NCI-H774 (cell line): ENCODE data around the gene SPP2.

Experiments used
- DNase-seq: peaks from one replicate; lab custom pipeline; 2025; lab: John Stamatoyannopoulos, UW

Gene SPP2, protein sequence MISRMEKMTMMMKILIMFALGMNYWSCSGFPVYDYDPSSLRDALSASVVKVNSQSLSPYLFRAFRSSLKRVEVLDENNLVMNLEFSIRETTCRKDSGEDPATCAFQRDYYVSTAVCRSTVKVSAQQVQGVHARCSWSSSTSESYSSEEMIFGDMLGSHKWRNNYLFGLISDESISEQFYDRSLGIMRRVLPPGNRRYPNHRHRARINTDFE

DNA sequence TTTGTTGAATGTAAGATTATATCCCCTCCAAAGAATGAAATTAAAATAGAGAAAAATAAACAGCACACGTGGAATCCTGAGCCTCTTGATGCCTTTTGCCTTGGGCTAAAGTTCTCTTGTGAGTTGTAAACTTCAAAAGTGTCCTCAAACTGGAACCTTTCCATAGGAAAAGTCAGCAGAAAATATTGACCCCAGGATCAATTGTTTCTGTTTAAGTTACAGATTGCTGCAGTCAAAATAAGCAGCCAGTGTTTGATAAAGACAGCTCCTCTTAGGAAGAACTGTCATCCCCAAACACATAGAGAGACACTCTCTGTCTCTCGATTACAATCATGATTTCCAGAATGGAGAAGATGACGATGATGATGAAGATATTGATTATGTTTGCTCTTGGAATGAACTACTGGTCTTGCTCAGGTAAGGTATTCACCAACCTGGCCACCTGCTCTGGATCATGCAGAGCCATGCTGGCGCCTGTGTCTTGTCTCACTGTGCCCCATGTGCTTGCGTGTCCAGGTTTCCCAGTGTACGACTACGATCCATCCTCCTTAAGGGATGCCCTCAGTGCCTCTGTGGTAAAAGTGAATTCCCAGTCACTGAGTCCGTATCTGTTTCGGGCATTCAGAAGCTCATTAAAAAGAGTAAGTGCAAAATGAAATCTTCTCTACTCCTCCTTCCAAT, at the start of gene SPP2:
Gene SPP2, plus strand, starts transcription at position 248 of the 681 bp plus-strand sequence. Its CDS starts 85 bp downstream, at position 333.
- DNase-seq: no peak

DNA sequence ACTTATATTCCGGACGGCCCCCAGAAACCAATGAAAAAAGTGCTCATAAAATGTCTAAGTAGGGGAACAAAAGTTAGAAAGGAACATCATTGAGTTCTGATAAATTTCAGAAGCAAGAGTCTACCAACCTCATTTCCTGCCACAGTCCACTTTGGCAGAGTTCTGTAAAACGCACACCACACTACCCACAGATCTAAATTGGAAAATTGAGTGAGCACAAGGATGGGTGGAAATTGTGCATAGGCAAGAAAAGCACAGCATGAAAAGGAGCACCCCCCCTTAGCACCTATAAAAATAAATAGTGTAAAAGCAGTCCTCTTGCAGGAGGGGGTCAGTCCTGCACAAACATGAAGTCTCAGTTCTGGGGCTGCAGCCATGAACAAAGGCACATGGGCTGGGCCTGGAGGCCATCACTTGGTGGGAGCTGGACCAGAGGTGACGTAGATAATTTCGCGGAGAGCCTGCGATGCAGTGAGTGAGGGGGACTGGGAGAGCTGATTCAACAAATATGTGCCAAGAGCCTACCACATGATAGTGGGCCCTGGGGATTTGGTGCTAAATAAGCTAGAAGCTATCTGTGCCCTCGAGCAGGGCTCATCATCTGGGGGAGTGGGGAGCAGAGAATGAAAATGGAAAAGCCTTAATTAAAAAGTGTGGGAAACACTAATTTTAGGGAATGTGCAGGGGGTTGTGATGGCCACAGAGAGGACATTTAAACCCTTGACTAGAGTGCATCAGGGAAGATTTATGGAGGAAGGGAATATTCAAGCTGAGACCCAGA, 48.9 kb upstream of the SPP2 start:
- DNase-seq: no peak

DNA sequence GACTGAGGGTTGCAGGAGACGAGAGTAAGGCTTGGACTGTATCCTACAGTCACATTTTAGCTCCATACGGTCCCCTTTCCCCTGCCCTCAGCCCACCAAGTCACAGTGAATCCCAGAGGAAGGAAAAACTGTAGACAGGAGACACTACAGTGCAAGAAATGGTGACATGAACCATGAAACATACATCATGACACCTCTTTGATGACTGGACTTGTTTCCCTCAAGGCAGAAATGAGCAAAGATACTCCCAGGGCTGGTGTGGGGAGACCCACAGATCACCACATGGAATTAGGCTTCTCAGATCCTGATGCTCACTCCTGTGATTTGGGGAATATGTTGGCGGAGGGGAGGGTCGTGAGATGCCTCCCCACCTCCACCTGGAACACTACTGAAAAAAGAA, 48.2 kb upstream of the SPP2 start:
- no peak for DNase-seq

DNA sequence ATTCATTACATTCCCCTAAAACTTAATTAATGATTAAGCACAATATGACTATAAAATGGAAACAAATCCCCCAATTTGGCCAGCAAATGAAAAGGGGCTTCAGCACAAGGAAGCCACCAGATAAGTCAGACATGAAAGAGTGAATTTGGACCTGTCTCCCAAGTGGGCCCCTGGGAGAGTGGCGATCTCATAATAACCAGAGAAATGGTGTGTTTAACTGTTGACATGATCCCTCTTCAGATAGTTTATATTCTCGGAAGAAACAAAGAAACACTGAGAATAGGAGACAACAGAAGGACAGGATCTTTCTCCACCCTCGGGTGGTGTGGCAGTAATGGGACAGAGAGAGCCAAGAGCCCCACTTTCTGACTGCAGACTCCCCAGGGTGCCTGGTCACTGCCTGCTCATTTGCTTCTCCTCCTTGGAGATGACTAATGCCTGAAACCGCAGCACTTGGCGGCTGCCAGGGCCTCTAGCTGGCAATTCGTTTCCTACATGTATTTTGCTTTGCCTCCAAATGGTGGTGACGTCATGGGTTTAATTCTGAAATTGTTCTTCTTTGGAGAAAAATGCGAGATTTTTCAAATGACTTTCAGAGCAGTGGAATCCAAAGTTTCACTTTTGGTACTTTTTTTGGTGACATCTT, 46.4 kb upstream of the SPP2 start:
- DNase-seq: no peak

DNA sequence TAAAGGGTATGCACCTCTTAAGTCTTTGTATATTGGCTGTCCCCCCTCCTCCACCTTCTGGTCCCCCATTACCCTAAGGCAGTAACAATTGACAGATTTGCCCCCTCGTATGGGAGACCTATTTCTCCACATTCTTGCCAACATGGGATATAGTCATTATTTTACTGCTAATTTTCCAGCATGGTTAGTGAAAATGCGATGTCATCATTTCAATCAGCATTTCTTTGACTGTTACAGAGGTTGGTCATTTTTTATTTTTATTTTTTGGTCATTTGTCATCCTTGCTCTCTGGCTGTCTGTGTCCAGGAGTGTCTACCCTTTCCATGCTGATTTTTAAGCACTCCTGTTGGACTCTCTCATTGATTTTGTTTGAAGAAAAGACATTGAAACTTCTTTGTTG, 45.4 kb upstream of the SPP2 start:
- no peak for DNase-seq

DNA sequence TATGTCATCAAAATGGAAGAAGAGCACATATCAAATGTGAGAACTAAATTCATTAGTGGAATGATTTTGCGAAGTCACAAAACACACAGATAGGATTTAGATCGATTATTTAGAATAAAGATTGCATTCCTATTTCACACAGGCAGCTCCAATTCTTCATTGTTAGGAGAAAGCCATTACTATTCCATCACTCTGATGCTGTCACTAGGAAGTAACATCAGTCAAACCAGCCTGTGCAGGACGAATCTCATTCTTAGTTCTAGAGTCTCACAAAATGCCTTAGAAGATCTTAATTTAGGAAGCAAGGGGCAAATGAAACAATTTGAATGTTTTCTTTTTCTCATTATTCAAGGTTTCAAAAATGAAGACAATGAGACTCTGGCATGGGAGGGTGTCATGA, 44.0 kb upstream of the SPP2 start:
- DNase-seq: no peak

DNA sequence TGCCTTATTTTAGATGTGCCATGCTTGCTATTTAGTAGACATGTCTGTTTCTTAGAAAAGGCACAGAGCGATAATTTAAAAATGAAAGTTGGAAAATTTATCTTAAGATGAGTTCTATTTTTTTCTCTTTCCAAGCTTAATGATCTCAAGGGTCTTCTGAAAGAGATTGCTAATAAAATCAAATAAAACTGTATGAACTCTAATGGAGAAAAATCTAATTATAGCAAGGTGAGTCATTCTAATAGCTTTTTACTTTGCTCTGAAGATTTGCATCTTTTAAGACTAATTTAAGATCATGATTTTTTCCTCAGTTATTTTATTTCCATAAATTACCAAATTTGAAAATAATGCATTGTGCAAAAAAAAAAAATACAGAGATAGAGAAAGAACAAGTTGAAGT, 36.1 kb upstream of the SPP2 start:
- no peak for DNase-seq

DNA sequence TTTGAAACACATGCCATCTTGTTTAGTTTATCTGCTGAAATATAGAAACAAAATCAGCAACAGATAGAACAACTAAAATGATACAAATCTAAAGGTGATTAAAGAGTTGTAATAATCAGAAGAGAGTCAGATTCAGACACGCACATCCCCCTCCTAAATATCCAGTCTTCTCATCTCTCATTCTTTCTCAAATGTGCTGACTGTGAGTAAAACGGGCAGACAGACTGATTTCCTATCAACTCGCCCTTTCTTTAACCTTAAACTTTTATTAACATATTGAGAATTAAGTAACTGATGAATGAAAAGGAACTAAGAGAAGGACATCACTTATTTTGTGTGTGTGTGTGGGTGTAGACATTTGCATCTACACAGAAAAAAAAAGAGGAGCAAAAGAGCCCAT, 34.6 kb upstream of the SPP2 start:
- no peak for DNase-seq

DNA sequence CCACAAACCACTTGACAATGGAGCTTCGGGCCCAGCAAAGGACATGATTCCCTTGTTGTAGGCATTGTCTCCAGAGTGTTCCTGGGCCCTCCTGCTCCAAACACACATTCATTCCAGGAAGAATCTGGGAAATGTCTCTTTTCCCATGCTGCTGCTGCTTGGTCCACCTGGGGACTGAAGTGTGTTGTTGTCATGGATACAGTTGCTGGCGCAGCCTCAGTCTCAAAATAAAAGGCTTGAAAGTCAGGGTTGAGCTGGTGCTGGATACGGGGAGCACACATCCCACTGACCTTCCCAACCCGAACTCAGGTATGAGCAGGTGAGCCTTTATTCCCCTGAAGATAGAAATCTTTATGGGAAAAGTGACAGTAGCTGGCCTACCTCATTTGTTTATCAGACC, 30.6 kb upstream of the SPP2 start:
- peak; percentile 34 for DNase-seq

DNA sequence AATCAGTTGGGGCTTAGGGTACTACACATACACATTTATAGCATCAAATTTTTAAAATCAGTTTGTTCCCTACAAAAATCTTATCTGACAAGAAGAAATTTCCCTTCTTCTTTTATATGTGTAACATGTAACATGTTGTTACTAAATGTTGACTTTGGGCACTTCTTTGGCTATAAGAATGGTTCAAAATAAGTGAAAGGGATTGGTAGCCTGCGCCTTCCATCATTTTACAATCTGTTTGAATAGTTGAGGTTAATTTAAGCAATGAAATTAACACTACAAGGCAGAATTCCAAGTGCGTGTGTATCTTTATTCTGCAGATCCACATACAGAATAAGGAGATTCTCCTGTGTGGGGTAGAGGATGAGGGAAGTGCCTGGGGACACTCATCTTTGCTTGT, 30.2 kb upstream of the SPP2 start:
- no peak for DNase-seq

DNA sequence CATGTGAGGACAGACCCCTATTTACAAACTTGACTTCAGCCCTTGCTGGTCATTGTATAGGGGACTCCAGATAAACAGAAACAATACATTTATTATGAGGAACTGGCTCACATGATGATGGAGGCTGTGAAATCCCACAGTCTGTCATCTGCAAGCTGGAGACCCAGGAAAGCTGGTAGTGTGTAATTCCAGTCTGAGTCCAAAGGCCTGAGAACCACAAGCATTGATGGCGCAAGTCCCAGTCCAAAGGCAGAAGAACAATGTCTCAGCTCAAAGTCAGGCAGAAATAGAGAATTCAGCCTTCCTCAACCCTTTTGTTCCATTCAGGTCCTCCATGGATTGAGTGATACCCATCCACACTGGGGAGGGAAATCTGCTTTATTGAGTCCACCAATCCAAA, 28.1 kb upstream of the SPP2 start:
- no peak for DNase-seq

DNA sequence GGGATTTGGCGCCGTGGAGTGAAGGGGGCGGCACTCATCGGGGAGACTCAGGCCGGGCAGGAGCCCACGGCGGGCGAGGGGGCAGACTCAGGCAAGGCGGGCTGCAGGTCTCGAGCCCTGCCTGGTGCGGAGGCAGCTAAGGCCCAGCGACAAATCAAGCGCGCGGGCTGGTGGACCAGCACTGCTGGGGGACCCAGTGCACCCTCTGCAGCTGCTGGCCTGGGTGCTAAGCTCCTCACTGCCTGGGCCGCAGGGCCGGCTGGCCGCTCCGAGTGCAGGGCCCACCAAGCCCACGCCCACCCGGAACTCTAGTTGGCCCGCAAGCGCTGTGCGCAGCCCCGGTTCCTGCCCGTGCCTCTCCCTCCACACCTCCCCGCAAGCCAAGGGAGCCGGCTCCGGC, 26.2 kb upstream of the SPP2 start:
- DNase-seq: no peak

DNA sequence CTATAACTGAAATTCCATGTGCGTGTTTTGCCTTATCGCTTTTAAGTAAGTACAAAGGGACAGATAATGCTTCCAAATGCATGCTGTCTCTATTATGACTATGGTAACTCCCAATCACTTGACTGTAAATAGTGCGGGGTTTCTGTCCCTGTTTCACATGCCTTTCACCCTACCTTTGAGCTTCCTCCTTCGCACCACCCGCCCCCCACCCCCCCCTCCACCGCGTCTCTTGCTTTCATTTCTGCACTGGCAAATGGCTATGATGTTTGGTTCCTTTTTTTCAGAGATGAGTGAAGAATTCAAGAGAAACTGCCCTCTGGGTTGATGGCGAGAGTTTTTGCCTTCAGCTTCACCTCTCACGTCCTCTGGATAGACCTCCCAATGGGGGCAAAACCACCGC, 25.0 kb upstream of the SPP2 start:
- DNase-seq: no peak

DNA sequence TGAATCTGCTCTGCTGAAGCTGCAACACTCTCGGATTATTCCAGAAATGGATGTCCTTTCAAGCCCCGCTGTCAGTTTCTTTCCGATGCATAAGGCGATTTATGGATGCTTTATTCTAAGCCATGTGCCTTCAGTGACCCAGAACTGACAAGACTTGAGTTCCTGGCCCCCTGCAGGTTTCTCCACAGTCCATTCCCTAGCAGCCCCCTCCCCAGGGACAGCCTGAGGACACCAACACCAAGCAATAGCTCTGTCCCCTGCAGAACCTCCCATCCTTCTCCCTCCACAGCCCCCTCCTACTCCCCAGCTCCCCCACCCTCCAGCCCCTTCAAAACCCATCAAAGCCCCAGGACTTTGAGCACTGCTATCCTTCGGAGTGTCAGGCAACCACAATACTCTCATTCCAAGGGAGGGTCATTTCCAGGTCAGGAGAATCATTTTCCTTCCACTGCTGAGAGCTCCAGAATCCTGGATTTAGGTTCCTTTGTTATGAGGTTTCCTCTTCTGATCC, 24.6 kb upstream of the SPP2 start:
- DNase-seq: no peak

DNA sequence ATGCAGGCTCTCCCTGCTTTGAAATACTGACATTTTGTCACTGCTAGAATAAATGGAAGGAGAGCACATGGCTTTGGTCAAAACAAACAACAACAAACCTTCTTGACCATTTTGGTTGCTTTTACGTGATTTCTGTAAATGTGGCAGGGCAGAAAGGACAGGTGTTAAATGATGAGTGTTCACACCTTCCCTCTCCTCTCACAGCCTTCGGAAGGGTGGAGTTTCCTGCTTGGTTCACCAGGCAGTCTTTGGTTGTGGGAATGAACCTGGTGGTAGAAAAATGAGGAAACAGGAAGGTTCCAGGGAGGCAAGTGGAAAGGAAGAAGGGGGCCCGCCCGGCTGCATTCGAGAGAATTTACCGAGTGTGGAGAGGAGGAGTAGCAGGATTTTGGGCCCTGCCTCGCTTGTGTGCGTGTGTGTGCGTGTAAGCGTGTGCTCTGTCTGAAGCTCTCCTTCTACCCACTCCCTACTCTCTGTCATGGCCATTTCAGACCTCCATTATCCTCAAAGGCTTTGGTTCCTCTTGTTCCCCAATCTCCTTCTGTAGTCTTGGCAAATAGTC, 23.7 kb upstream of the SPP2 start:
- no peak for DNase-seq

DNA sequence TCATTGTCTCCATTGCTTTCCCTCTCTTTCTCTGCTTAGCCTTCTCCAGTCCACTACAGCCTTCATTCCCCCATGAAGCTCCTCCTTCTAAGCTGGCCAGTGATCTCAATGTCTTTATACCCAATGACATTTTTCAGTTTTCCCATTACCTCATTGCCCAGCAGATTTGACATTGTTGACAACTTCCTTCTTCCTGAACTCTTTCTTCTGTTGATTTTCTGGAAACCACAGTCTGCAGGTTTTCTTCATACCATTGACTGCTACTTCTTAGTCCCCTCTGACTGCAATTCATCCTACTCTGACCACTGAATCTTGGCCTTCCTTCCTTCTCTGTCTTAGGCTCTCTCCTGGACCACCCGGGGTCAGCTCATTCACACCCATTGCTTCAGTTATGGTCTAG, 22.9 kb upstream of the SPP2 start:
- no peak for DNase-seq

DNA sequence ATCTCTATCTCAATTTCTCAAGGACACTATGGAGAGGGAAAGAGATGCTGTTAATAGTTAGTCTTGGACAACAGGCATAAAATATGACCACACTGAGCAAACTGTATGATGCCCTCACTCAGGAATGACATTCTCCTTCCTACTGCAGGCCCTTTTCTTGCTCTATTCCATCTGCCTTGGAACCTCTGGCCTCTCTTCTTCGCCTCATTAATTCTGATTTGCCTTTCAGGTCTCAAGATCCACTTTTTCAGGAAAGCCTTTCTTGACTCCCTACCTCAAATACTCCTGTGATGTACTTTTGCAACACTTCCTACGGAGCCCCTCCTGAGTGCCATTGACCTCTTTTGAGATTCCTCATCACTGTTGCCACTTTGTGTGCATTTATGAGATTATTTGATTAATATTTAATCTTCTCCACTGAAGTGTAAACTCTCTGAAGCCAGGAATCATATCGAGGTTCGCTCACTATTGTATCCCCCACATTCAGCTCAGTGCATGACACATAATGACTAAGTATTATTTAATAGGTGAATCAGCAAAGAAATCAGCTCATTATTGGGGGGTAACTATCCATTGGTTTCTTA, 21.3 kb upstream of the SPP2 start:
- DNase-seq: no peak

DNA sequence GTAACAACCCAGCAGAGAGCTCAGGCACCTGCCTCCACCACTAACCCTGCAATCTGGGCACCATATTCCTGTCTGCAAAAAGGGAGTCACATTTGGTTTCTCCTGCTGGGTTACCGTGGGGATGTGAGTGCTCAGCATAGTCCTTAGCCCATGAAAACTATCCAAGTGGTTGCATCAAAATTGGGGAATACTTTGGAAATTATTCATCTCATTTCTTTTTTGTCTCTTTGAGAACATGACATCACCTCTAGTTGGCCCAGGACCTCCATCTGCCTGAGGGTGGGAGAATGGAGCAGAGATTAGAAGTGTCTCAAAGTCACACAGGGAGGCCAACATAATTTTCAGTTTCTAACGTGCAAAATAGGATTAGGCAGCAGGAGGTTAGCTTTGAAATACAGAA, 19.3 kb upstream of the SPP2 start:
- DNase-seq: no peak

DNA sequence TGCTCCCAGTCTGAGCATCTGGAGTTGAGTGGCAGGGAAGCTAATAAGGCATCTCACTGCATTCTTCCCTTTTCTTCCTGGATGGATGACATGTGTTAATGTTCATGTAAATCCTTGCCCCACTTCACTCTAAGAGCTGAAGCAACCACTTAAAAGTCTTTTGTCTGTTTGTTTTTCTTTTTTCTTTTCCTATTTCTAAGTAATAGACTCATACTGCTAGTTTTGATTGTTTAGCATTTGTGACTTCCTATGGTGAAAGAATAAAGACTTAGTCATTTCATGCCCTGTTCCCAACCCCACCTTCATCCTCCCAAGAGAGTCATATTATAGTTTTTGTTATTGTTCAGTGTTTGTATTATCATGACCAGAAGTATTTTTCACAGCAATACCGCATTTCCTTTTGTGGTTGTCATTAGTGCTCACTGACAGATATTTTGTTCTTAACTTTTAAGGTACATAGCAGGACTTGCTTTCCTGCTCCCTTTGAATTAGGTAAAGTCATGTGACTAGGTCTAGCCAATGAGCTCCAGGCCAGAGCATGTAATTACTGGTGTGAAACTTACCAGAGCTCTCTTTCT, 18.1 kb upstream of the SPP2 start:
- DNase-seq: no peak

DNA sequence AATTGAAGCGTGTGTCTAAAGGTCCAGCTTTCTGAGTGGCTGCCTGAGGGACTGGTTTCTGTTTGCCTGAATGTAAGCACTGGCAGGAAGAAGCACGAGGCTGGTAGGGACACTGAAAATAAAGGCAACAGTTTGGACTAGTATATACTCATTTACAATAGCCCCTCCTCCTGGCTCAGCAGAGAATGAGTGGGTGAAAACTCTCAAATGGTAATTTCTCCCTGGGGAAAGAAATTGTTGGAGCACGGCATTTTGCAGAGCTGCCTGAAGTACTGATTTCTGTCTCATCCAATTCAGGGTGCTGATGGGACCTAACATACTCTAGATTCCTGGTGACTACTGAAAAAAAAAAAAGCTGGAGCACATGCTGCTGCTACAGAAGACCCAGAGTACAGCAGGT, 17.3 kb upstream of the SPP2 start:
- DNase-seq: no peak

DNA sequence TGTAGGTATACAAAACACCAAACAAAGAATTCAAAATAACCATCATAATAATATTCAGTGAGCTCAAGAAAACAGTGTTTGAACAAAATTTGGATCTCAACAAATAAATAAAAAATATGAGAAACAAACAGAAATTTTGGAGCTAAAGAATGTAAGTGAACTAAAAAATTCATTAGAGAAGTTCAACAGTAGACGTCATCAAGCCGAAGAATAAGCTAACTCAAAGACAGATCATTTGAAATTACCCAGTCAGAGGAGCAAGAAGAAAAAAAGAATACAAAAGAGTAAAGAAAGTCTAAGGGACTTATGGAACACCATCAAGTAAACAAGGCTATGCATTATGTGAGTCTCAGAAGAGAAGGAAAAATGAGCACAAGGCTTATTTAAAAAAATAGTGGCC, 16.6 kb upstream of the SPP2 start:
- DNase-seq: no peak
